ENCODE results near the gene IFT122.
"Not testable (repeated sequence)": the region's sequence is repeated elsewhere in the genome, so short reads cannot be mapped to it uniquely, and the experiment has no call there.

The IFT122 gene

DNA sequence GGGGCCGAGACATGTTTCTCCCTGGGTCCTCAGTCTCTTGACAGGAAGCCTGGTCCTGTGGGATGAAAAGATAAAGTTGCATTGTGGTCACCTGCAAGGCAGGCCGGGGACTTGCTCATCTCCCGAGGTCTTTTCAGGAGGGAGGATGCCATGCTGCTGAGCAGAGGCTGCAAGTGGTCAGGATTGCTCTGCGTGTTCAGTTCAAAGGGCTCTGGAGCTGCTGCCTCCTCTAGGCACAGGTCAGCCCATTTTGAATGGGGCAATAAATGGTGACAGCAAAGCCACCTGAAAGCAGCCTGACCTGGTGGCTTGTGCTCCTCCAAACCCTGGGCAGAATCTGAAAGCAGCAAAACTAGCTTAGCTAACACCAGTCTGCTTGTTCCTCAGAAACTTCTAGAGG, 51.1 kb downstream of the IFT122 start:
- H3K4me1 ChIP-seq (ENCODE audit: insufficient read depth, low read length); H3K4me3 ChIP-seq (ENCODE audit: low read length); H3K27me3 ChIP-seq (ENCODE audit: insufficient read depth, low read length); H2AFZ ChIP-seq (ENCODE audit: low read depth, low read length); H3K9me3 ChIP-seq (ENCODE audit: low read length): not testable (repeated sequence)
- H3K36me3 ChIP-seq (ENCODE audit: insufficient read depth, low read length): peaks cover 26% of the 10 kb centered on the region

GRCh38 chr3:129491794-129492193, 51.8 kb downstream of the IFT122 start:
- H3K9me3 ChIP-seq (ENCODE audit: low read length): no peaks in the 10 kb centered on the region
- no peak overlapping the region for H2AFZ ChIP-seq (ENCODE audit: low read depth, low read length)
- H3K27me3 ChIP-seq (ENCODE audit: insufficient read depth, low read length): no peaks in the 10 kb centered on the region
- H3K4me1 ChIP-seq (ENCODE audit: insufficient read depth, low read length): no peaks in the 10 kb centered on the region
- H3K4me3 ChIP-seq (ENCODE audit: low read length): no peak overlapping the region
- peaks cover 26% of the 10 kb centered on the region for H3K36me3 ChIP-seq (ENCODE audit: insufficient read depth, low read length)

- Histone ChIP-seq H3K27me3 (ENCODE audit: insufficient read depth, low read length) (no peaks in the 10 kb centered on the region), H3K9me3 (ENCODE audit: low read length) (no peaks in the 10 kb centered on the region), H3K36me3 (ENCODE audit: insufficient read depth, low read length) (peaks cover 25% of the 10 kb centered on the region), H2AFZ (ENCODE audit: low read depth, low read length) (no peak overlapping the region), H3K4me3 (ENCODE audit: low read length) (no peak overlapping the region), H3K4me1 (ENCODE audit: insufficient read depth, low read length) (no peaks in the 10 kb centered on the region)
These were observed 52.7 kb downstream of the IFT122 start for GRCh38 chr3:129492691-129493090.

DNA sequence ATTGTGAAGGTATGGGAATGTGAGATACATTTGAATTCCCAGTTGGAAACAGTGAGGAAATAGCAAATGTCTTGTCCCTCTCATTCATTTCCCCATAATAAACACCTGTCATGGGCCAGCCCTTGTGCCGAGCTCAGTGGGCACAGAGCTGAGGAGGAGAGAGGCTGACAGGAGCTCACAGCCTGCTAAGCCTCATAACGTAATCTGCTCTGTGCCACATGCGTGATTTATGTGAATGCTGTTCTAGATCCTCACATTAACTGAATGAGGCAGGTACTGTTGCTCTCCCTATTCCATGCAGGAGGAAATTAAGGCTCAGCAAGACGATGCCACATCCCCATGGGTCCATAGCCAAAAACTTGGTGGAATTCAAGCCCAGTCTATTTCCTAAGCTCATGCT, 53.2 kb downstream of the IFT122 start:
- Histone ChIP-seq H3K4me3 (ENCODE audit: low read length) (no peak overlapping the region), H3K27me3 (ENCODE audit: insufficient read depth, low read length) (no peaks in the 10 kb centered on the region), H3K36me3 (ENCODE audit: insufficient read depth, low read length) (peaks cover 25% of the 10 kb centered on the region), H3K9me3 (ENCODE audit: low read length) (no peaks in the 10 kb centered on the region), H3K4me1 (ENCODE audit: insufficient read depth, low read length) (no peaks in the 10 kb centered on the region), H2AFZ (ENCODE audit: low read depth, low read length) (no peak overlapping the region)

DNA sequence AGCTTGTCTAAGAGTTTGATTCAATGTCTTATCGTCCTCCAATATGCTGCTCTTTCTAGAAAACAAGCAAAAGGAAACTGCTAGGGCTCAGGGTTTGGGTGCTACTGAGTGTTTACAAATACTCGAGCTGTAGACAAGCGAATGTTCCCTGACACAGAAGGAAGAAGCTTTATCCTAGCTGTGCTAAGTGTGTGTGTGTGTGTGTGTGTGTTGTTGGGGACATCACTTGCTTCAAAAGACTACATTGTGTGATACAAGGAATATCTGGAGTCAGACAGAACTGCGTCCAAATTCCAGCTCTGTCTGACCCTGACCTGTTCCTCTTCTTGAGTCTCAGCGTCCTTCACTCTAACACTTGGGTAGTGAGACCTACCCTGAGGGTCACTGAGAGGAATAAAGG, 54.5 kb downstream of the IFT122 start:
- H3K9me3 ChIP-seq (ENCODE audit: low read length); H3K27me3 ChIP-seq (ENCODE audit: insufficient read depth, low read length); H2AFZ ChIP-seq (ENCODE audit: low read depth, low read length); H3K4me3 ChIP-seq (ENCODE audit: low read length); H3K4me1 ChIP-seq (ENCODE audit: insufficient read depth, low read length): not testable (repeated sequence)
- peaks cover 25% of the 10 kb centered on the region for H3K36me3 ChIP-seq (ENCODE audit: insufficient read depth, low read length)

- H3K36me3 ChIP-seq (ENCODE audit: insufficient read depth, low read length): peaks cover 29% of the 10 kb centered on the region
- not testable (repeated sequence) for H3K4me3 ChIP-seq (ENCODE audit: low read length); H3K4me1 ChIP-seq (ENCODE audit: insufficient read depth, low read length); H2AFZ ChIP-seq (ENCODE audit: low read depth, low read length); H3K9me3 ChIP-seq (ENCODE audit: low read length); H3K27me3 ChIP-seq (ENCODE audit: insufficient read depth, low read length)
These were observed 55.1 kb downstream of the IFT122 start for GRCh38 chr3:129495006-129495639.

- peaks cover 42% of the 10 kb centered on the region for H3K36me3 ChIP-seq (ENCODE audit: insufficient read depth, low read length)
- not testable (repeated sequence) for H3K27me3 ChIP-seq (ENCODE audit: insufficient read depth, low read length); H3K9me3 ChIP-seq (ENCODE audit: low read length); H3K4me1 ChIP-seq (ENCODE audit: insufficient read depth, low read length); H2AFZ ChIP-seq (ENCODE audit: low read depth, low read length); H3K4me3 ChIP-seq (ENCODE audit: low read length)
These were observed 57.9 kb downstream of the IFT122 start for GRCh38 chr3:129497876-129498275.

GRCh38 chr3:129498603-129499488, 58.8 kb downstream of the IFT122 start:
- H3K4me3 ChIP-seq (ENCODE audit: low read length); H2AFZ ChIP-seq (ENCODE audit: low read depth, low read length); H3K27me3 ChIP-seq (ENCODE audit: insufficient read depth, low read length); H3K4me1 ChIP-seq (ENCODE audit: insufficient read depth, low read length); H3K9me3 ChIP-seq (ENCODE audit: low read length): not testable (repeated sequence)
- peaks cover 43% of the 10 kb centered on the region for H3K36me3 ChIP-seq (ENCODE audit: insufficient read depth, low read length)

GRCh38 chr3:129499604-129500333, 59.7 kb downstream of the IFT122 start:
- not testable (repeated sequence) for H3K4me1 ChIP-seq (ENCODE audit: insufficient read depth, low read length); H3K4me3 ChIP-seq (ENCODE audit: low read length); H2AFZ ChIP-seq (ENCODE audit: low read depth, low read length); H3K9me3 ChIP-seq (ENCODE audit: low read length); H3K27me3 ChIP-seq (ENCODE audit: insufficient read depth, low read length)
- H3K36me3 ChIP-seq (ENCODE audit: insufficient read depth, low read length): peaks cover 50% of the 10 kb centered on the region

GRCh38 chr3:129500334-129500658, 60.3 kb downstream of the IFT122 start:
- H3K4me1 ChIP-seq (ENCODE audit: insufficient read depth, low read length): no peaks in the 10 kb centered on the region
- H3K27me3 ChIP-seq (ENCODE audit: insufficient read depth, low read length): no peaks in the 10 kb centered on the region
- H3K36me3 ChIP-seq (ENCODE audit: insufficient read depth, low read length): peaks cover 55% of the 10 kb centered on the region
- no peak overlapping the region for H2AFZ ChIP-seq (ENCODE audit: low read depth, low read length)
- no peak overlapping the region for H3K4me3 ChIP-seq (ENCODE audit: low read length)
- no peaks in the 10 kb centered on the region for H3K9me3 ChIP-seq (ENCODE audit: low read length)

DNA sequence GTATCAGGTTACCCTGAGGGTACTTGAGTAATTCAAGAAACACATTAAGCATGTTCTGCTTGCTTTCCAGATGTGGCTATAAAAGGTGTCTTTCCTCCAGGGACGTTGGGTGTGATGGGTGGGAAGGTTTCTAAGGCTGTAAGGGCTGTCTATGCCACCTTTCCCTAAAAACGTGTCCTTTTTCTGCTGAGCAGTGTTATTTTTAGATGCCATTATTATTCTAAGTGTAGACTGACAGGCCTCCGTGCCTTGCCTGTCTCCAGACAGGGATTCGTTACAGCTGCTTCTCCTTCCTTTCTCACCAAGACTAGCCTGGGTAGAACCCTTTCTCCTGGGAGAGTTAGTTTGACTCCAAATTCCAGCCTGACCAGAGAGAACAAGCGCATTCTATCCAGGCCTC, 61.6 kb downstream of the IFT122 start:
- Histone ChIP-seq H3K4me3 (ENCODE audit: low read length) (no peak overlapping the region), H3K4me1 (ENCODE audit: insufficient read depth, low read length) (no peaks in the 10 kb centered on the region), H3K27me3 (ENCODE audit: insufficient read depth, low read length) (no peaks in the 10 kb centered on the region), H3K36me3 (ENCODE audit: insufficient read depth, low read length) (peaks cover 62% of the 10 kb centered on the region), H2AFZ (ENCODE audit: low read depth, low read length) (no peak overlapping the region), H3K9me3 (ENCODE audit: low read length) (no peaks in the 10 kb centered on the region)

DNA sequence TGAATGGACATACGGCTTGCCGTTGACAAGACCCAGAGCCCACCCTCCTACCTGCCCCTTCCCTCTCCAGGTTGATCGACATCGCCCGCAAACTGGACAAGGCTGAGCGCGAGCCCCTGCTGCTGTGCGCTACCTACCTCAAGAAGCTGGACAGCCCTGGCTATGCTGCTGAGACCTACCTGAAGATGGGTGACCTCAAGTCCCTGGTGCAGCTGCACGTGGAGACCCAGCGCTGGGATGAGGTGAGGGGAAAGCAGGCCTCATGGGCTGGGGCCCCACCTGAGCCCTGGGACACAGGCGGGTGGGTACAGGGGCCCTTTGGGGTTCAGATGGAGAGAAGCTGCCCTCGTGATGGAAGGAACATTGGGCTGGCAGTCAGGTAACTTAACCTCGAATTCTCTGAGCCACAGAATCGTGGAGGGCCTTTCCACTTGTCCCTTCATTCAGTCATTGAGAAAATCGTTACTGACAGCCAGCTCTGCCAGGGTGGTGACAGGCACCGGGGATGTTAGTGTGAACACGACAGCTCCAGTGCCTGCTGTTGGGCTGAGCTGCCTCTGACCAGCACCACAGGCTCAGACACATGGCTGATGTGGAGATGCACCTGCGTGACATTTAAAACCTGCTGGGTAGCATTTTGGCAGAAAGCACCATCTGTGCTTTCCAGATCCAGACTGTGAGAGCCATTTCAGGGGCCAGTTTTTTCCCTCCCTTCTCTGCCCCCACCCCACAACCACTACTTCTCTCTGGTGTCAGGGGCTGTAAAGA, 62.8 kb downstream of the IFT122 start:
- no peak overlapping the region for H3K4me3 ChIP-seq (ENCODE audit: low read length)
- no peaks in the 10 kb centered on the region for H3K9me3 ChIP-seq (ENCODE audit: low read length)
- H2AFZ ChIP-seq (ENCODE audit: low read depth, low read length): no peak overlapping the region
- peaks cover 71% of the 10 kb centered on the region for H3K36me3 ChIP-seq (ENCODE audit: insufficient read depth, low read length)
- no peaks in the 10 kb centered on the region for H3K4me1 ChIP-seq (ENCODE audit: insufficient read depth, low read length)
- no peaks in the 10 kb centered on the region for H3K27me3 ChIP-seq (ENCODE audit: insufficient read depth, low read length)

All from neuron (in vitro differentiated cells).